Measurements from ENCODE around the gene TUBGCP6. TPM values are rescaled to one million over a fixed set of nuclear protein-coding genes. Genes with fewer than 3 reads are reported as not detected.

TUBGCP6 gene
- total and polyA plus RNA-seq, 10 of the 15 experiments (the other 5 are each of a cell fraction or from before 2014, with no cell fraction given), result 0.74 to 41.4 (median 19.4) TPM

GRCh38 chr22:50171965-50172421 is 72.8 kb downstream of the TUBGCP6 start:
- Histone ChIP-seq H2AFZ (ENCODE audit: control insufficient read depth, low read depth, low read length) (no peak overlapping the region), H3K79me2 (ENCODE audit: control insufficient read depth, insufficient read depth, low read length) (no peaks in the 10 kb centered on the region), H3K4me1 (ENCODE audit: control insufficient read depth, insufficient read depth, low read length) (peaks cover 6% of the 10 kb centered on the region), H3K27me3 (replicated peaks in 1 of 2; ENCODE audit: control insufficient read depth in 2 of 2, insufficient read depth in 2 of 2, low read length in 1 of 2) (peaks cover 2 to 5% of the 10 kb centered on the region in 2 experiments; a peak in 3 of 4 replicates), H3K4me3 (no peak overlapping the region), H3K9ac (ENCODE audit: control insufficient read depth, insufficient read depth, low read length) (no peak overlapping the region), H4K20me1 (ENCODE audit: control insufficient read depth, insufficient read depth) (no peaks in the 10 kb centered on the region), H3K4me2 (ENCODE audit: control insufficient read depth, insufficient read depth) (no peak overlapping the region), H3K9me3 (replicated peaks; ENCODE audit: control insufficient read depth, insufficient read depth, low read length) (no peaks in the 10 kb centered on the region), H3K36me3 (ENCODE audit: control insufficient read depth in 2 of 2, insufficient read depth in 2 of 2, low read length in 1 of 2) (no peaks in the 10 kb centered on the region), H3K27ac (ENCODE audit: control insufficient read depth, insufficient read depth) (no peak overlapping the region)
- POLR2A ChIA-PET, result no interaction called here
- no peak for TF ChIP-seq NRF1 (conservative IDR thresholded peaks at IDR 0.05; ENCODE audit: low read depth, low read length)
- TF ChIP-seq SPI1 (IDR thresholded peaks at IDR 0.05; ENCODE audit: borderline replicate concordance, insufficient read depth, low read depth, low read length), result no peak
- TF ChIP-seq MTA2 (IDR thresholded peaks at IDR 0.05; ENCODE audit: low read depth), result no peak
- no peak for TF ChIP-seq SUZ12 (IDR thresholded peaks at IDR 0.05; ENCODE audit: unreplicated experiment)
- no peak for TF ChIP-seq IKZF1 (conservative IDR thresholded peaks at IDR 0.05)
- TF ChIP-seq CEBPZ (IDR thresholded peaks at IDR 0.05; ENCODE audit: low read depth, low read length), result no peak
- TF ChIP-seq CBFB (IDR thresholded peaks at IDR 0.05; ENCODE audit: low read depth), result no peak
- no peak for TF ChIP-seq MLLT1 (IDR thresholded peaks at IDR 0.05)
- no peak for TF ChIP-seq NR2C2 (IDR thresholded peaks at IDR 0.05; ENCODE audit: borderline replicate concordance, control insufficient read depth, insufficient read length, low read depth)
- no peak for TF ChIP-seq MAX (IDR thresholded peaks at IDR 0.05; ENCODE audit: low read depth, low read length)
- no peak for TF ChIP-seq ZNF217 (IDR thresholded peaks at IDR 0.05)
- no peak for TF ChIP-seq CREM (IDR thresholded peaks at IDR 0.05; ENCODE audit: low read depth)
- no peak for TF ChIP-seq BMI1 (IDR thresholded peaks at IDR 0.05; ENCODE audit: borderline replicate concordance)
- TF ChIP-seq POU2F2 (IDR thresholded peaks at IDR 0.05; ENCODE audit: borderline replicate concordance, low read depth, low read length), result no peak
- TF ChIP-seq YBX1 (IDR thresholded peaks at IDR 0.05), result no peak
- TF ChIP-seq RUNX3 (IDR thresholded peaks at IDR 0.05; ENCODE audit: low read length), result no peak
- in situ Hi-C loops (cut with MboI), result no loop called here
- WGBS (ENCODE audit: insufficient coverage, insufficient replicate concordance, low lambda C conversion rate, missing lambda C conversion rate), result 69% methylated on average over 13 of the region's 13 CpGs
- no peak for DNase-seq (ENCODE audit: low read depth, low spot score)
- CTCF ChIA-PET, result no interaction called here
- no peak for FAIRE-seq
- ATAC-seq, result no peak
- BruUV-seq (replicated peaks), result no TSS peak
- SMC1A ChIA-PET (ENCODE audit: uncharacterized antibody, unreplicated experiment), result no interaction called here
- intact Hi-C loops (cut with micrococcal nuclease; ENCODE audit: unreplicated experiment), result no loop called here
- RAD21 ChIA-PET (ENCODE audit: unreplicated experiment), result no interaction called here
